GM18499 (cell line): ENCODE results near the gene SLC22A8.
"Not testable (repeated sequence)": the region's sequence is repeated elsewhere in the genome, so short reads cannot be mapped to it uniquely, and the experiment has no call there.

Source experiments
- ATAC-seq: cut with Tn5 transposase; IDR thresholded peaks from one replicate; pipeline ENCODE4 v1.9.1; 2021; ENCODE audit warnings: moderate number of reproducible peaks; ENCODE audit not compliant: insufficient read depth, unreplicated experiment

Gene SLC22A8

GRCh38 chr11:63015521-63016215 is at the start of gene SLC22A8:
Gene SLC22A8, minus strand, starts transcription at chr11:63015841. Its CDS starts 883 bp downstream, at chr11:63014958.
- no peak for ATAC-seq

- not testable (repeated sequence) for ATAC-seq
Observed at GRCh38 chr11:63046203-63046602, 30.6 kb upstream of the SLC22A8 start.

- no peak for ATAC-seq
Observed at GRCh38 chr11:63042596-63042995, 27.0 kb upstream of the SLC22A8 start.

GRCh38 chr11:63032457-63032856 is 16.8 kb upstream of the SLC22A8 start:
- ATAC-seq = no peak

- ATAC-seq = no peak
Observed at GRCh38 chr11:63023841-63024648, 8.4 kb upstream of the SLC22A8 start.

GRCh38 chr11:63023222-63023814 is 7.7 kb upstream of the SLC22A8 start:
- ATAC-seq = no peak

- ATAC-seq = no peak
Observed at GRCh38 chr11:63022441-63022840, 6.8 kb upstream of the SLC22A8 start.

- no peak for ATAC-seq
Observed at GRCh38 chr11:63020671-63021291, 5.1 kb upstream of the SLC22A8 start.

- ATAC-seq = no peak
Observed at GRCh38 chr11:63019506-63019905, 3.9 kb upstream of the SLC22A8 start.

GRCh38 chr11:63017306-63017974 is 1.8 kb upstream of the SLC22A8 start:
- no peak for ATAC-seq

GRCh38 chr11:63014408-63015055 is 1.1 kb downstream of the SLC22A8 start:
- ATAC-seq = no peak

GRCh38 chr11:63012839-63013238 is 2.8 kb downstream of the SLC22A8 start:
- no peak for ATAC-seq

GRCh38 chr11:63012430-63012829 is 3.2 kb downstream of the SLC22A8 start:
- ATAC-seq = no peak

- ATAC-seq = no peak
Observed at GRCh38 chr11:63010934-63011439, 4.7 kb downstream of the SLC22A8 start.

GRCh38 chr11:63007920-63008319 is 7.7 kb downstream of the SLC22A8 start:
- ATAC-seq = no peak

GRCh38 chr11:63001456-63001855 is 14.2 kb downstream of the SLC22A8 start:
- no peak for ATAC-seq

- ATAC-seq = no peak
Observed at GRCh38 chr11:62999649-63000048, 16.0 kb downstream of the SLC22A8 start.

- no peak for ATAC-seq
Observed at GRCh38 chr11:62999156-62999555, 16.5 kb downstream of the SLC22A8 start.

- no peak for ATAC-seq
Observed at GRCh38 chr11:62996271-62996670, 19.4 kb downstream of the SLC22A8 start.

- no peak for ATAC-seq
Observed at GRCh38 chr11:62994775-62995174, 20.9 kb downstream of the SLC22A8 start.
